ENCODE measurements around the gene UBXN2A.

Gene UBXN2A

DNA sequence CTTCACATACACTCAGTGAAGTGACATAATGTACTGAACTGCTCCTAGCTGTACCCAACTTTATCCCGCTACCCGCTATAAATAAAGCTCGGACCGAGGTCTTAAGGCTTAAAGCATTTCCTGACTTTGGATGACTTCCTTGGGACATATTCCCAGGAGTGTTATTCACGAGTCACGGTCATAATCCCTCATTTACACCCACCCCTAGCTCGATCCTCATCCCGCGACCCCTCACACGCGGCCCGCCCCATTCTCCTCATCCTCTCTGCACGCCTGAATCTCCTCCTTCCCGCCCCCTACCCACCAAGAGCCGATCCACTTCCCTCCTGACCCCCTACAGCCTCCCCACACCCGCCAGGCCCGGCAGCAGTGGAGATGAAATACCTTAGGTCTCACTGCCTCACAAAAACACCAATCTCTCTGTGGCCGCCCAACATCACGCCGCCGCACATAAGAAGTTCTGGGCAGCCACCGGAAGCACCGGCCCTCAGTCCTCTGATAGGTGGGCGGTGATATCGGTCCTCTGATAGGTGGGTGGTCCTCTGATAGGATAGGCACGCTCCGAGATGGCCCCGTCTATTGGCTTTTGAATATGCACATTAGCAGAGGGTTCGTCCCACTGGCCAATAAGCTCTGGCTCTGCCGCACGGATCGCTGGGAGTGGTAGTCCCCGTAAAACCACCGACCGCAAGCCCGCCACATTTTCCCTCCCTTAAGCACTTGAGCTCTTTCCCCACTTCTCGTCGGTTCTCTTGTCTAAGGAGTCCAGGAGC lies 106.9 kb downstream of the UBXN2A start, which contains the start of gene WDCP:
Gene WDCP, minus strand, starts transcription at position 462 of the 773 bp plus-strand sequence. CDS start 7,897 bp downstream, outside the sequence.
- peak; percentile 99 for DNase-seq

DNA sequence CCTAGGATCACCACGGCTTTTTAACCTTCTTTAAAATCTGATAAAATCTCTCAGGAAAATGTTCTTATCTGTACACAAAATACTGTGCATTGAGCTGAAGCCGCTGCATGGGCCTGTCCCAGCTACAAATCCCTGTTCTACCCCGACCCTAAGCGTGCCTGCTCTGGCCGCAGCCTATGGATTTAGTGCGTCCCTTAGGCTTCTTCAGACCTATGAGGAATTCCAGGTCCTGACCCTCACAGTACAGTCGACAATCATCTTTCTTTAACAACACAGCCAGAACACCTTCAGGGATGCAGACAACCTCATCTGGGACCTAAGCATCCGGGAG lies 107.4 kb downstream of the UBXN2A start:
- no peak for DNase-seq

- DNase-seq, result no peak
Measured at GRCh38 chr2:24048769-24049484, 108.7 kb downstream of the UBXN2A start.

- peak; percentile 25 for DNase-seq
Measured at GRCh38 chr2:24049485-24050021, 109.3 kb downstream of the UBXN2A start, which contains the start of gene FKBP1B. Gene FKBP1B (plus strand): TSS chr2:24049741. CDS start chr2:24049850, 109 bp downstream.

- no peak for DNase-seq
Measured at GRCh38 chr2:24050041-24050979, 110.0 kb downstream of the UBXN2A start.

GRCh38 chr2:24051833-24052232 lies 111.6 kb downstream of the UBXN2A start:
- no peak for DNase-seq

DNA sequence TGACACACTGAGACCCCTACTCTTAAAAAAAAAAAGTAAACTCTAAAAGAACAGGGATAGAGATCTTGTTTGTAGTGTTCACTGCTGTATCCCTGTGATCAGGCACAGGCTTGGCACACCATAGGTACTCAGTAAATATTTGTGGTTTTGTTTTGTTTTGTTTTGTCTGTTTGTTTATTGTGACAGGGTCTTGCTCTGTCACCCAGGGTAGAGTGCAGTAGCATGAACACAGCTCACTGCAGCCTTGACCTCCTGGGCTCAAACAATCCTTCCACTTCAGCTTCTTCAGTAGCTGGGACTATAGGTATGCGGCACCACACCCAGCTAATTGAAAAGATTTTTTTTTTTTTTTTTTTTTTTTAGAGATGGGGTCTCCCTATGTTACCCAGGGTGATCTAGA lies 112.7 kb downstream of the UBXN2A start:
- no peak for DNase-seq

Measured in HCEC 1CT (cell line).